Vagina (tissue), 2 donors: ENCODE data around the gene CDK16. TPM values are rescaled to one million over a fixed set of nuclear protein-coding genes. Genes with fewer than 3 reads are reported as not detected.

Experiments
- DNase-seq, 2 donors: peaks; one replicate each; pipeline ENCODE4 v3.0.0-alpha.2; 2017; ENCODE audit errors: extremely low spot score in 2 of 2
- H3K27ac ChIP-seq: fragments of 200-600 bp; sonication (generic); one replicate; pipeline ENCODE4 v1.5.1; 2019
- H3K27me3 ChIP-seq: fragments of 200-600 bp; sonication (generic); one replicate; pipeline ENCODE4 v1.5.1; 2019
- H3K36me3 ChIP-seq, 2 donors: fragments of 200-600 bp; sonication (generic); one replicate each; pipeline ENCODE4 v1.5.1; 2017 to 2019
- H3K4me1 ChIP-seq: fragments of 200-600 bp; sonication (generic); one replicate; pipeline ENCODE4 v1.5.1; 2019
- H3K4me3 ChIP-seq, 2 donors: fragments of 200-600 bp; sonication (generic); 1 replicate in 1 of 2; 2 replicates in 1 of 2; pipeline ENCODE4 v1.5.1; 2016 to 2019
- H3K9me3 ChIP-seq: fragments of 200-600 bp; sonication (generic); one replicate; pipeline ENCODE4 v1.5.1; 2019
- POLR2A ChIP-seq, 2 donors: fragments of 450-650 bp; IDR thresholded peaks; one replicate each; pipeline ENCODE4 v1.6.1; 2017; ENCODE audit warnings: antibody characterized with exemption in 2 of 2, mild to moderate bottlenecking in 2 of 2, moderate library complexity in 2 of 2
- POLR2AphosphoS5 ChIP-seq, 2 donors: sonication (generic); formaldehyde crosslinking; IDR thresholded peaks; one replicate each; pipeline ENCODE4 v1.9.0; 2017; ENCODE audit warnings: antibody characterized with exemption in 2 of 2, mild to moderate bottlenecking in 2 of 2, low read depth in 1 of 2; ENCODE audit not compliant: insufficient read depth in 1 of 2
- intact Hi-C: fragments of 100-400 bp; cut with DNase I; formaldehyde crosslinking; loops from one replicate; pipeline ENCODE4 v1.15.1; 2023
- total RNA-seq: library from RNA; depleted of rRNA; stranded (reverse); fragments of >200 nt; gene quantifications from one replicate; pipeline ENCODE4 v1.2.3, GENCODE V29; 2016
- TF ChIP-seq, protein P1 (sequence below), 3 experiments: fragments of 450-650 bp in 2 of 3; fragments of 200-600 bp in 1 of 3; sonication (generic) in 1 of 3; IDR thresholded peaks; one replicate each; pipeline ENCODE4 v1.5.1; 2017 to 2019; ENCODE audit warnings: antibody characterized with exemption in 3 of 3, mild to moderate bottlenecking in 2 of 3, moderate library complexity in 2 of 3

CDK16 gene
- total RNA-seq, 1 donor from 2014 or later, result 73.9 TPM

DNA sequence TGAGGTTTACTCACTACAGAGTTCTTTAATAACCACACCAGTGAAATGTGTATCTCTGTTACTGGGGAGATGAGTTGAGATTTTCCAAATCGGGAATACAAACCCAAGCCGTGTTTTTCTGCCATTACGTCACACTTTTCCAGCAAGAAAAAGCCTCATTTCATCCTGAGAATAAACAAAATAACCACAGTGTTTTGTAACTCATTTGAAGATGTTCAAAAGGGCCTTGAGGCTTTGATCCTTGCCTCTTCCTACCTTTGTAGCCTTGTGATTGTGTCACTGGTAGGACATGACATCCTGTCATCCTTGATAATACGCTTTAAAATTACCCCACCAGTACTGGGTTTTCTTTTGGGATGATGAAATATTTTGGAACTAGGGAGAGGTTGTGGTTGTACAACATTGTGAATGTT lies 17.2 kb downstream of the CDK16 start:
- TF ChIP-seq POLR2A (IDR thresholded peaks at IDR 0.05), result no peak
- TF ChIP-seq POLR2AphosphoS5 (IDR thresholded peaks at IDR 0.05; ENCODE audit: insufficient read depth in 1 of 2, low read depth in 1 of 2), result no peak
- TF ChIP-seq, protein P1, sequence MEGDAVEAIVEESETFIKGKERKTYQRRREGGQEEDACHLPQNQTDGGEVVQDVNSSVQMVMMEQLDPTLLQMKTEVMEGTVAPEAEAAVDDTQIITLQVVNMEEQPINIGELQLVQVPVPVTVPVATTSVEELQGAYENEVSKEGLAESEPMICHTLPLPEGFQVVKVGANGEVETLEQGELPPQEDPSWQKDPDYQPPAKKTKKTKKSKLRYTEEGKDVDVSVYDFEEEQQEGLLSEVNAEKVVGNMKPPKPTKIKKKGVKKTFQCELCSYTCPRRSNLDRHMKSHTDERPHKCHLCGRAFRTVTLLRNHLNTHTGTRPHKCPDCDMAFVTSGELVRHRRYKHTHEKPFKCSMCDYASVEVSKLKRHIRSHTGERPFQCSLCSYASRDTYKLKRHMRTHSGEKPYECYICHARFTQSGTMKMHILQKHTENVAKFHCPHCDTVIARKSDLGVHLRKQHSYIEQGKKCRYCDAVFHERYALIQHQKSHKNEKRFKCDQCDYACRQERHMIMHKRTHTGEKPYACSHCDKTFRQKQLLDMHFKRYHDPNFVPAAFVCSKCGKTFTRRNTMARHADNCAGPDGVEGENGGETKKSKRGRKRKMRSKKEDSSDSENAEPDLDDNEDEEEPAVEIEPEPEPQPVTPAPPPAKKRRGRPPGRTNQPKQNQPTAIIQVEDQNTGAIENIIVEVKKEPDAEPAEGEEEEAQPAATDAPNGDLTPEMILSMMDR (IDR thresholded peaks at IDR 0.05), result no peak
- intact Hi-C loops, result no loop called here
- Histone ChIP-seq H3K4me3 (no peak overlapping the region), H3K4me1 (peaks cover 9% of the 10 kb centered on the region), H3K9me3 (no peaks in the 10 kb centered on the region), H3K27ac (peak overlapping the region; percentile 98), H3K27me3 (no peaks in the 10 kb centered on the region), H3K36me3 (peaks cover 0 to 5% of the 10 kb centered on the region in 2 donors)
- DNase-seq, result no peak

DNA sequence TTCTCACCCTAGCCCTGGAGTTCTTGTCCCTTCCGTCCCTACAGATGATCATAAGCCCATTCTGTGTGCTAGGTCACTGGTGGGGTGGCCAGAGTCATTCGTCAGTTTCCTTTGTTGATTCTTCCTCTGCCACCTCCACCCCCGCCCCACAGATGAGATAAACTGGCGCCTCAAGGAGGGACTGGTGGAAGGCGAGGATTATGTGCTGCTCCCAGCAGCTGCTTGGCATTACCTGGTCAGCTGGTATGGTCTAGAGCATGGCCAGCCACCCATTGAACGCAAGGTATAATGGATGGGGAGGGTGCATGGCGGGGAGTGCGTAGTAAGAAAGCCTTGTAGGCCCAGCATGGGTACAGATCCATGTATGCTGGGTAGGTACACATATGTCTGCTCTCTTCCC lies 20.7 kb downstream of the CDK16 start:
- Histone ChIP-seq H3K9me3 (no peaks in the 10 kb centered on the region), H3K27me3 (no peaks in the 10 kb centered on the region), H3K4me1 (peaks cover 4% of the 10 kb centered on the region), H3K27ac (no peak overlapping the region), H3K36me3 (peaks cover 0 to 34% of the 10 kb centered on the region in 2 donors), H3K4me3 (no peak overlapping the region)
- TF ChIP-seq POLR2A (IDR thresholded peaks at IDR 0.05), result no peak
- TF ChIP-seq POLR2AphosphoS5 (IDR thresholded peaks at IDR 0.05; ENCODE audit: insufficient read depth in 1 of 2, low read depth in 1 of 2), result no peak
- TF ChIP-seq, protein P1 (IDR thresholded peaks at IDR 0.05), result no peak
- DNase-seq, result peak in 1 of 2 donors; percentile 77
- intact Hi-C loops, result no loop called here

DNA sequence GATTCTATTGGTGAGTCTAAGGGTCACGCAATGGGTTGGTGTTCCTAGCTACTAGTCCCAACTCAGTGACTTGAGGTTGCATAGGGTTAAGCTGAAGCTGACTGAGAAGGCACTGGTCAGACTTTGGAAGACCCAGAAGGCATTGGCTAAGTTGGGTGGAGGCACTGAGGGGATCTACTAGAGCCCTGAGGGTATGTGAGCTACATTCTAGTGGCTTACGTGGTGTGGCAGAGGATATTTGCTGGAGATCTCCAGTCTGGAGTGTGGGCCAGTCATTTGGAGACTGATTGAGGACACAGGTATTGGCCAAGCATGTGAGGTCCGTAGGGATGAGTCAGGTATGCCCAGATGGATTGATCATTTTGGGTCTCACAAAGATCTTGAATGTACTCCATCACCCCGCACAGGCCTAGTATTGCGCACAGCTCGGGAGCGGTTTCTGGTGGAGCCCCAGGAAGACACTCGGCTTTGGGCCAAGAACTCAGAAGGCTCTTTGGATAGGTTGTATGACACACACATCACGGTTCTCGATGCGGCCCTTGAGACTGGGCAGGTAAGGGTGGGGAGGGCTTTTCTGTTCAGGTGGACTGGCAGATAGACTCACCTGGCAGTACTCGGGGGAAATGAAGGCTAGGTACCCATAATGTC lies 21.5 kb downstream of the CDK16 start:
- intact Hi-C loops, result no loop called here
- Histone ChIP-seq H3K4me1 (peaks cover 4% of the 10 kb centered on the region), H3K27ac (no peak overlapping the region), H3K36me3 (peaks cover 0 to 42% of the 10 kb centered on the region in 2 donors), H3K4me3 (no peak overlapping the region), H3K27me3 (no peaks in the 10 kb centered on the region), H3K9me3 (no peaks in the 10 kb centered on the region)
- TF ChIP-seq POLR2AphosphoS5 (IDR thresholded peaks at IDR 0.05; ENCODE audit: insufficient read depth in 1 of 2, low read depth in 1 of 2) (no peak), POLR2A (IDR thresholded peaks at IDR 0.05) (no peak)
- TF ChIP-seq, protein P1 (IDR thresholded peaks at IDR 0.05), result no peak
- peak in 1 of 2 donors; percentile 82 for DNase-seq

DNA sequence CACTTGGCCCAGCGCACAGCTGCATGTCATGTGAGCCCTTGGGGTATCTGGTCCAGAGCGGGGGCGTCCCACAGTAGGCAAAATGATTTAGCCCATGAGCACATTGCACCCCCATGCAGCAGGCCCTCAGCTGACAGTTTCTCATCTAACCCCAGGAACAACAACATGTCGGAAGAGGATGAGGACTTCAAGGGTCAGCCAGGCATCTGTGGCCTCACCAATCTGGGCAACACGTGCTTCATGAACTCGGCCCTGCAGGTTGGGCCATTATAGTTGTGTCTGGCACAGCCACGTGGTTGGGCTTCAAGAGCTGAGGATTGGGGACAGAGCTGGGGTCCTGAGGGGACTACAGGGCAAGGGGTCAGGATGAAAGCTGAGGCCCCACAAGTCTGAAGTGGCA lies 22.1 kb downstream of the CDK16 start:
- H3K27me3 ChIP-seq, result no peaks in the 10 kb centered on the region
- H3K4me1 ChIP-seq, result peaks cover 4% of the 10 kb centered on the region
- no peak overlapping the region for H3K4me3 ChIP-seq
- H3K9me3 ChIP-seq, result no peaks in the 10 kb centered on the region
- no peak overlapping the region for H3K27ac ChIP-seq
- H3K36me3 ChIP-seq, result peaks cover 0 to 46% of the 10 kb centered on the region in 2 donors
- intact Hi-C loops, result no loop called here
- DNase-seq, result peak in 1 of 2 donors; percentile 82
- TF ChIP-seq POLR2AphosphoS5 (IDR thresholded peaks at IDR 0.05; ENCODE audit: insufficient read depth in 1 of 2, low read depth in 1 of 2), result no peak

DNA sequence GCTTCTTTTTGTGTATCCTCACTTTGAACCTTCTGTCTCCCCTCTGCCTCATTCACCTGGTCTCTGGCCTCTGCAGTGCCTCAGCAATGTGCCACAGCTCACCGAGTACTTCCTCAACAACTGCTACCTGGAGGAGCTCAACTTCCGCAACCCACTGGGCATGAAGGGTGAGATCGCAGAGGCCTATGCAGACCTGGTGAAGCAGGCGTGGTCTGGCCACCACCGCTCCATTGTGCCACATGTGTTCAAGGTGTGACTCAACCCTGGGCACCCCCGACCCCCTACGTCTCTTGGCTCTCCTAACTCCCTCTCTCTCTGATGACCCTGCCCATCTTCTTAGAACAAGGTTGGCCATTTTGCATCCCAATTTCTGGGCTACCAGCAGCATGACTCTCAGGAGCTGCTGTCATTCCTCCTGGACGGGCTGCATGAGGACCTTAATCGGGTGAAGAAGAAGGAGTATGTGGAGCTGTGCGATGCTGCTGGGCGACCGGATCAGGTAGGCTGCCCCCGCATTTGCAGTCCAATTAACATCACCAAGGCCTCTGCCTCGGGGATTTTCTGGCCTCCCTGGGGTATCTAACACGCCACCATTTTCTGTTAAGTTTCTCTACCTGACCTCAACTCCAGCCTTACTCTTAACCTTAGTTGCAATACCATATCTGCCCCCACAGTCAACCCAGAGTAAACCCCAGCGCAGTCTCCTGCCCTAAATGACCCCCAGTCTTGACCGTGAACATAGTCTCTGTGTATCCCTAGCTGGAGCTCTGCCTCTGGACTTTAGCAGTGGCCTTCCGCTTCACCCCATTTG lies 22.9 kb downstream of the CDK16 start:
- TF ChIP-seq POLR2AphosphoS5 (IDR thresholded peaks at IDR 0.05; ENCODE audit: insufficient read depth in 1 of 2, low read depth in 1 of 2) (no peak), POLR2A (IDR thresholded peaks at IDR 0.05) (no peak)
- TF ChIP-seq, protein P1 (IDR thresholded peaks at IDR 0.05), result no peak
- intact Hi-C loops, result no loop called here

More for the DNA sequence above, 22.9 kb downstream of the CDK16 start:
- Histone ChIP-seq H3K36me3 (peaks cover 0 to 49% of the 10 kb centered on the region in 2 donors), H3K27me3 (no peaks in the 10 kb centered on the region), H3K27ac (no peak overlapping the region), H3K4me1 (peaks cover 4% of the 10 kb centered on the region), H3K9me3 (no peaks in the 10 kb centered on the region), H3K4me3 (no peak overlapping the region)
- DNase-seq, result no peak
